Measurements from ENCODE around the gene PUM1.
"Not testable (repeated sequence)": the region's sequence is repeated elsewhere in the genome, so short reads cannot be mapped to it uniquely, and the experiment has no call there.

The PUM1 gene

DNA sequence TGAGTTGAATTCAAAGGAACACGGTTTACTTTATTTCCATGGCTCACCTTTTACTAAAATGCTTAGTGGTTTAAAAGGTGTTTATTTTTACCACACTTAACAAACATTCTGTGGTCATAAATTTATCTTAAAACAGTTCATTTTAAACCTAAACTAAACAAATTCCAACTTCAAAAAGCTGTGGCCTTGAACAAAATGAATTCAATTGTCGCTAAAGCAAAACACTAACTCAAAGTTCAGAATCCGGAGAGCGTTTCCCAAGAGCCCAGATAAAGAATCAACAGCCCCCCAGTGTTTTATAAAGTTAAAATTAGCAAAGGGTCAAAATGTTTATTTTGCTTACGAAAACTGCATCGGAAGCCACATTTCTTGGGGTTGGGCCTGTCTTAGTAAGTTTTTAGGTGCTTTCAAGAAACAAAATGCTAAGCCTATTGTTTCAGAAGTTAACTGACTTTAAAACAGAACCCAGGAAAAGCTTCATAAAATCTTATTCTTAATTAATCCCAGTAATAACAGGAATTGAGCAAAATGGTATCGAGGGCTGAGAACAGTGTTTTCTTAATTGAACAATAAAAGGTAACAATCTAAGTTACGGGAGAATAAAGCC lies 1.3 kb downstream of the PUM1 start:
- WGBS, 2 experiments (ENCODE audit: insufficient coverage in 2 of 2), result 0 to 6% methylated on average over 1 to 3 of the region's 8 CpGs
- Histone ChIP-seq H3K4me3 (ENCODE audit: extremely low read depth, insufficient read depth, low read length, poor library complexity, severe bottlenecking) (peak overlapping the region; percentile 97), H3K27ac (ENCODE audit: low read depth, low read length, severe bottlenecking) (peak overlapping the region; percentile 99), H3K4me1 (ENCODE audit: control insufficient read depth, insufficient read depth, low read length, poor library complexity, severe bottlenecking) (peaks cover 8% of the 10 kb centered on the region), H3K9me3 (ENCODE audit: control insufficient read depth, low read length) (no peaks in the 10 kb centered on the region), H3K36me3 (ENCODE audit: control insufficient read depth, insufficient read depth, low read length) (peaks cover 23% of the 10 kb centered on the region)

DNA sequence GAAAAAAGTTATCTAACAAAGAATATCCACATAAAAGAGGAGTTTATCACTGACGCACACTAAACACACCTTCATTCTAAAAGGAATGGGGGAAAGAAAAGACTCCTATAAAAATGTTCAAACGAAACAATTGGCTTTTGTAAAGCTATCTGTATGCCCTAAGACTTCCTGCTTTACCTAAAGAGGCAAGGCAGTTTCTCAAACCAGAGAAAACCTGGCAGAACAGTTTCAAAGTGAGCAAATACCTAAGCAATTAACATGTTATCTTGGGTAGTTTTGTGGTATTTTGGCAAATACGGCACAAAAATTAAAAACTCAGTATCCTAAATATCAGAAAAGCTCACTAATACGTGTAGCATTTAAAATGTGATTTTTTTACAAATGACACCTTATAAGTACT lies 1.9 kb downstream of the PUM1 start:
- Histone ChIP-seq H3K27ac (ENCODE audit: low read depth, low read length, severe bottlenecking) (peak overlapping the region; percentile 99), H3K36me3 (ENCODE audit: control insufficient read depth, insufficient read depth, low read length) (peaks cover 29% of the 10 kb centered on the region), H3K4me3 (ENCODE audit: extremely low read depth, insufficient read depth, low read length, poor library complexity, severe bottlenecking) (peak overlapping the region; percentile 97), H3K4me1 (ENCODE audit: control insufficient read depth, insufficient read depth, low read length, poor library complexity, severe bottlenecking) (peaks cover 8% of the 10 kb centered on the region), H3K9me3 (ENCODE audit: control insufficient read depth, low read length) (no peaks in the 10 kb centered on the region)
- 0% methylated on average over 1 of the region's 4 CpGs; no CpG with 5 or more reads in 1 of the 2 experiments for WGBS, 2 experiments (ENCODE audit: insufficient coverage in 2 of 2)

DNA sequence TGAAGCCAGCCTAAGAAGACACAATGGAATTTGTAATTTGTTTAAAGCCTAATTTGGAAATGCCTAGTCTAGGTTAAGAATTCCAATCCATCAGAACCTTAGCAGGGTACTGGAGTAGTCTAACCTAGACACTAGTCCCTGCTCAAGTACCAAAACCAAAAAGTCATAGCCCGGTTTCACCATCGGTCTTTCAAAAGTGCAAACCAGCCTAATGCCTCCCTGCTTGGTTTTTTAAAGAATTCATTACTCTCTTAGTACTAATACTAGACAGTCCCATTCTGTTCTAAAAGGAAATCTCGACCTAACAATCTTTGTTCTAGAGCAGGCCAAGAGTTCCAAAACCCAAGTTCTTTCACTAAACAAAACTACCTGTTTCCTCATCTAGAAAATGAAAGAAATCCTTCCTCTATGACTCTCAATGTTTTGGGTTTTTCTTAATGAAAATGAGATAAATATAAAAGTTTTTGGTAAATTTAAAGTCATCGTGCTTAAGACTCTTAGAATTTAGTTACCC lies 2.6 kb downstream of the PUM1 start:
- 76 to 92% methylated on average over 3 of the region's 4 CpGs for WGBS, 2 experiments (ENCODE audit: insufficient coverage in 2 of 2)
- no peak overlapping the region for H3K27ac ChIP-seq (ENCODE audit: low read depth, low read length, severe bottlenecking)

DNA sequence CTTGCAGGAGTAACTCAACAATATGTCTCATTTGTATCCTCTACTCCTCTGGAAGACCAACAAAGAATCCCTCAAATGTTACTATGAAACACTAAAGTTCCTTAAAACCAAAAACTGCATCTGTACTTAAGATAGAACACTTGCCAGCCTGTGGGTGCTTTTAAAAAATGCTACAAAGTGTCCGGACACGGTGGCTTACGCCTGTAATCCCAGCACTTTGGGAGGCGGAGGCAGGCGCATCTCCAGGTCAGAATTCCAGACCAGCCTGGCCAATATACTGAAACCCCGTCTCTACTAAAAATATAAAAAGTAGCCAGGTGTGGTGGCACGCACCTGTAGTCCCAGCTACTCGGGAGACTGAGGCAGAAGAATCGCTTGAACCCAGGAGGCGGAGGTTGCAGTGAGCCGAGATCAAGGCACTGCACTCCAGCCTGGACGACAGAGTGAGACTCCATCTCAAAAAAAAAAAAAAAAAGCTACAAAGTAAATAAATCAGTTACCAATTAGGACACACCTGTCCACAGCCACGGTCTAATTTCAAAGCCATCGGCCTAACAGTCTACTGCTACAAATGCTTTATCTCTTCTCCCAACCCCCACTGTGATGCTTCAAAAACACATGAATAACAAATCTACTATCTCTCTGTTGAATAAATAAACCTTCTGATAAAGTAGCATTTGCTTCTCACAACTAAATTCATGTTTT lies 3.2 kb downstream of the PUM1 start:
- peaks cover 40% of the 10 kb centered on the region for H3K36me3 ChIP-seq (ENCODE audit: control insufficient read depth, insufficient read depth, low read length)
- H3K27ac ChIP-seq (ENCODE audit: low read depth, low read length, severe bottlenecking); H3K4me1 ChIP-seq (ENCODE audit: control insufficient read depth, insufficient read depth, low read length, poor library complexity, severe bottlenecking); H3K4me3 ChIP-seq (ENCODE audit: extremely low read depth, insufficient read depth, low read length, poor library complexity, severe bottlenecking); H3K9me3 ChIP-seq (ENCODE audit: control insufficient read depth, low read length): not testable (repeated sequence)
- 81 to 86% methylated on average over 10 to 14 of the region's 14 CpGs for WGBS, 2 experiments (ENCODE audit: insufficient coverage in 2 of 2)

More for the DNA sequence above, 2.6 kb downstream of the PUM1 start:
- Histone ChIP-seq H3K9me3 (ENCODE audit: control insufficient read depth, low read length) (no peaks in the 10 kb centered on the region), H3K36me3 (ENCODE audit: control insufficient read depth, insufficient read depth, low read length) (peaks cover 36% of the 10 kb centered on the region), H3K4me1 (ENCODE audit: control insufficient read depth, insufficient read depth, low read length, poor library complexity, severe bottlenecking) (peaks cover 8% of the 10 kb centered on the region), H3K4me3 (ENCODE audit: extremely low read depth, insufficient read depth, low read length, poor library complexity, severe bottlenecking) (peak overlapping the region; percentile 97)

DNA sequence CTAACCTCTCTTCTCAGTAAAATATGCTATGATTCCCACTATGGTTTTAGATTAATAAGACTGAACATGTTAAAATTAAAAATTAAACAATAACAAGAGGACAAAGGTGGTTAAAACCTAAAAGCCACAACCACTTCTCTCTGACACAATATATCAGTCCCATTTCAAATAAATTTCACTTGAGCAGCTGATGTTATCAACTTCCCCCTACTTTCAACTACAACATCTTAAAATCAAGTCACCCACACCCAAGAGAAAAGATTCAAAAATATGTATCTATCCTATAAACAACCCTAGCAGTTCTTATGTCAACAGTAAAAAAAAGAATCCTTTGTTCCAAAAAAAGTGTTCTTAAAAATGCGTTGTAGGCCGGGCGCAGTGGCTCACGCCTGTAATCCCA lies 7.5 kb downstream of the PUM1 start:
- 100% methylated on average over 4 of the region's 4 CpGs for WGBS, 2 experiments (ENCODE audit: insufficient coverage in 2 of 2)
- Histone ChIP-seq H3K36me3 (ENCODE audit: control insufficient read depth, insufficient read depth, low read length) (peaks cover 82% of the 10 kb centered on the region), H3K27ac (ENCODE audit: low read depth, low read length, severe bottlenecking) (no peak overlapping the region), H3K4me1 (ENCODE audit: control insufficient read depth, insufficient read depth, low read length, poor library complexity, severe bottlenecking) (peaks cover 8% of the 10 kb centered on the region), H3K9me3 (ENCODE audit: control insufficient read depth, low read length) (no peaks in the 10 kb centered on the region), H3K4me3 (ENCODE audit: extremely low read depth, insufficient read depth, low read length, poor library complexity, severe bottlenecking) (no peak overlapping the region)

DNA sequence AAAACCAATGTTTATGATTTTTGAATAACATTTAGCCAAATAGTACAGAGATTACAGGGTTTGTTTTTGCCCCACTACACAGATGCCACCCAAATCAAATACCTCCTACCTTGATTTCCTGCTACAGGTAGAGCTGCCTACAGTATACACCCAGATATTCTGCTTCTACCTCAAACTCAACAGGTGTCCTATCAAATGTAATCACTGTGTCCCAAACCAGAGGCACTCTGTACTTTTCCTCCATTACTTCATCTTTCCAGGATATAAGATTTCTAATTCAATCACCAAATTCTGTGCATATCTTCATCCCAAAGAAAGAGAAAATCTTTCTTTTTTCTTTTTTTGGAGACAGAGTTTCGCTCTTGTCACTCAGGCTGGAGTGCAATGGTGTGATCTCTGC lies 9.6 kb downstream of the PUM1 start:
- Histone ChIP-seq H3K4me1 (ENCODE audit: control insufficient read depth, insufficient read depth, low read length, poor library complexity, severe bottlenecking) (no peaks in the 10 kb centered on the region), H3K9me3 (ENCODE audit: control insufficient read depth, low read length) (no peaks in the 10 kb centered on the region), H3K27ac (ENCODE audit: low read depth, low read length, severe bottlenecking) (no peak overlapping the region), H3K4me3 (ENCODE audit: extremely low read depth, insufficient read depth, low read length, poor library complexity, severe bottlenecking) (no peak overlapping the region), H3K36me3 (ENCODE audit: control insufficient read depth, insufficient read depth, low read length) (peaks cover 81% of the 10 kb centered on the region)
- 100% methylated on average over 1 of the region's 1 CpG; no CpG with 5 or more reads in 1 of the 2 experiments for WGBS, 2 experiments (ENCODE audit: insufficient coverage in 2 of 2)

DNA sequence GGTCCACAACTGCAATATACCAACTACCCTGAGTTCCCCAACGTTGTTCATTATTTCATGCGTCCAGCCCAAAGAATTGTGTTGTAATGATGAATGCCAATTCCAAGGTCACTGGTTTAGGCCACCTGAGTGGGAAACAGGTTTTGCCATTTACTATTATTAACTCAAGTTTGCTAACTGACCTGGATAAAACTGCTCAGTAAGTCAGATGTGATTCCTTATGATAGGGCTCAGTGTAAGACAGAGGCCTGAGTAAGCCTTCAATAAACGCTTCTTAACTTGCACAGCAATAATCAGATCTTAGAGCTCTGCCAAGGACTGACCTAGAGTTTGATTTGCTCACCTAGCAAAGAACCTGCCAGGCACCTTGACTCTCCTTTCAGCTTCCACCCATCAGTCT lies 10.0 kb downstream of the PUM1 start:
- Histone ChIP-seq H3K9me3 (ENCODE audit: control insufficient read depth, low read length) (no peaks in the 10 kb centered on the region), H3K4me3 (ENCODE audit: extremely low read depth, insufficient read depth, low read length, poor library complexity, severe bottlenecking) (no peak overlapping the region), H3K4me1 (ENCODE audit: control insufficient read depth, insufficient read depth, low read length, poor library complexity, severe bottlenecking) (no peaks in the 10 kb centered on the region), H3K36me3 (ENCODE audit: control insufficient read depth, insufficient read depth, low read length) (peaks cover 85% of the 10 kb centered on the region), H3K27ac (ENCODE audit: low read depth, low read length, severe bottlenecking) (no peak overlapping the region)
- 100% methylated on average over 1 of the region's 3 CpGs for WGBS, 2 experiments (ENCODE audit: insufficient coverage in 2 of 2)

DNA sequence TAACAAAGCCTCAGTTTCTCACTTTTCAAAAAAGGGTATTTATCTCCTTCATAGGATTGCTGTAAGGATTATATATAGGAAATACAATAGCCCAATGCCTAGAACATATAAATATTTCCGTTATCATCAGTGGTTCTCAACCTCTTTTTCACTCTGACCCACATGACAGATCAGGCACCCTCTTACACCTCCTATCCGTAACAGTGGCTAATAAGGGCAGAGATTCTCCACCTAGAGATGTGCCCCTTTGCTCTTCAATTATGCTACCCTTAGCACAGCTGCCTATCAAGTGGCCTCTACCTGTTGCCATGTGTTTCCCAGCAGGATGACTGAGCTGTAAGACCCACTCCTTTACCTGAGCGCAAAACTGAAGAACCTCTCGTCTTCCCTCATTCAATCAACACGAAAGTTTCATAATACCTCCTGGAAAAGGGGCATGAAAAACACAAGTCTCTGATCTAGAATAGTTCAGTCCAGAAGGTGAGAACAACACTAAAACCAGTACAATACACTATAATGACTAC lies 10.5 kb downstream of the PUM1 start:
- H3K27ac ChIP-seq (ENCODE audit: low read depth, low read length, severe bottlenecking), result no peak overlapping the region
- peaks cover 81% of the 10 kb centered on the region for H3K36me3 ChIP-seq (ENCODE audit: control insufficient read depth, insufficient read depth, low read length)
- WGBS, 2 experiments (ENCODE audit: insufficient coverage in 2 of 2), result 89 to 97% methylated on average over 3 to 5 of the region's 5 CpGs
- no peaks in the 10 kb centered on the region for H3K9me3 ChIP-seq (ENCODE audit: control insufficient read depth, low read length)
- H3K4me1 ChIP-seq (ENCODE audit: control insufficient read depth, insufficient read depth, low read length, poor library complexity, severe bottlenecking), result no peaks in the 10 kb centered on the region
- no peak overlapping the region for H3K4me3 ChIP-seq (ENCODE audit: extremely low read depth, insufficient read depth, low read length, poor library complexity, severe bottlenecking)

DNA sequence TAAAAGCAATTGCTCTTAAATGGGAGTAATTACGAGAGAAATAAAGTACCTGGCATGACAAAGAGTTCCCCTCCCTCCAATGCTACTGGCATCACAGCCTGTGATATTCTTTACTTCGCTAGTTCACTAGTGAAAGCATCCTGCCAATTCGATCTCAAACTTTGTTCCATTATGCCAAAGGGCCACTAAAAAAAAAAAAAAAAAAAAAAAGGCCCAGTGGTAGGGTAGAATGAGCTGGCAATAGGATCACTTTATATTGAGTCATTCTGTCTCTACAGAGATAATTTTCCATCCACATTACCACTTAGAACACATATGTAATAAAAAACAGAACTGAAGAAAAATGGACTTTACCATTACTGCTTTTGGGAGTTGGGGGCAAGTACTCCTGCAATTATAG lies 11.2 kb downstream of the PUM1 start:
- Histone ChIP-seq H3K36me3 (ENCODE audit: control insufficient read depth, insufficient read depth, low read length) (peaks cover 74% of the 10 kb centered on the region), H3K4me1 (ENCODE audit: control insufficient read depth, insufficient read depth, low read length, poor library complexity, severe bottlenecking) (no peaks in the 10 kb centered on the region), H3K4me3 (ENCODE audit: extremely low read depth, insufficient read depth, low read length, poor library complexity, severe bottlenecking) (no peak overlapping the region), H3K9me3 (ENCODE audit: control insufficient read depth, low read length) (no peaks in the 10 kb centered on the region), H3K27ac (ENCODE audit: low read depth, low read length, severe bottlenecking) (no peak overlapping the region)
- no CpG with 5 or more reads among the region's 3 CpGs for WGBS, 2 experiments (ENCODE audit: insufficient coverage in 2 of 2)

DNA sequence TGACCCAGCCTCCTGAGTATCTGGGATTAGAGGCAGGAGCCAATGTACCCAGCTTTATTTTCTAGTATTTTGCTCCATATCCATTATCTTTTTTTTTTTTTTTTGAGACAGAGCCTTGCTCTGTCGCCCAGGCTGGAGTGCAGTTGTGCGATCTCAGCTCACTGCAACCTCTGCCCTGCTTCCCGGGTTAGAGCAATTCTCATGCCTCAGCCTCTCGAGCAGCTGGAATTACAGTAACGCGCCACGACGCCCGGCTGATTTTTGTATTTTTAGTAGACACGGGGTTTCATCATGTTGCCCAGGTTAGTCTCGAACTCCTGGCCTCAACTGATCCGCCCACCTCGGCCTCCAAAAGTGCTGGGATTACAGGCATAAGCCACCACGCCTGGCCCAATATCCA lies 12.9 kb downstream of the PUM1 start:
- WGBS, 2 experiments (ENCODE audit: insufficient coverage in 2 of 2), result 95 to 98% methylated on average over 14 of the region's 14 CpGs
- not testable (repeated sequence) for H3K9me3 ChIP-seq (ENCODE audit: control insufficient read depth, low read length); H3K4me1 ChIP-seq (ENCODE audit: control insufficient read depth, insufficient read depth, low read length, poor library complexity, severe bottlenecking); H3K27ac ChIP-seq (ENCODE audit: low read depth, low read length, severe bottlenecking); H3K4me3 ChIP-seq (ENCODE audit: extremely low read depth, insufficient read depth, low read length, poor library complexity, severe bottlenecking)
- peaks cover 58% of the 10 kb centered on the region for H3K36me3 ChIP-seq (ENCODE audit: control insufficient read depth, insufficient read depth, low read length)

DNA sequence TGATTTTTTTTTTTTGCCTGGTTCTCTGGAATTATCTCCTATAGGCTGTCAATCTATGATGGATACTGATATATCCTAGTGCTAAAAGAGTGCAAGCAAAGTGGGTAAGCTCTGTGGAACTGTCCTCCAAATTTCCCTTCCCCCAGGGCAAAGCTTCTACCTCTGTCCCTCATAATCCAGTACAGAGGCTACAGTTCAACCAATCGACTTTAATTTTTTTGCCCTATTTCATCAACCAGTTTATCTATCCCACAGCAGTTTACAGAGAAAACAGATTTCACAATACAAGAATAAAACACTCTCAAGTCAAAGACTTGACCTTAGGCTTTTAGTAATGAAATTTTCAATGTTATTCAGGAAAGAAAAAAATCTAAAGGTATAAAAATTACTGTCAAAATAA lies 13.9 kb downstream of the PUM1 start:
- peaks cover 58% of the 10 kb centered on the region for H3K36me3 ChIP-seq (ENCODE audit: control insufficient read depth, insufficient read depth, low read length)
- no peak overlapping the region for H3K4me3 ChIP-seq (ENCODE audit: extremely low read depth, insufficient read depth, low read length, poor library complexity, severe bottlenecking)
- H3K9me3 ChIP-seq (ENCODE audit: control insufficient read depth, low read length), result no peaks in the 10 kb centered on the region
- no peak overlapping the region for H3K27ac ChIP-seq (ENCODE audit: low read depth, low read length, severe bottlenecking)
- no peaks in the 10 kb centered on the region for H3K4me1 ChIP-seq (ENCODE audit: control insufficient read depth, insufficient read depth, low read length, poor library complexity, severe bottlenecking)
- WGBS, 2 experiments (ENCODE audit: insufficient coverage in 2 of 2), result 80 to 89% methylated on average over 1 of the region's 1 CpG

All from mesodermal cell (in vitro differentiated cells).